IPS-18c (cell line): ENCODE data around the gene PDCL3.

Experiments
- H3K4me3 ChIP-seq: 2 replicates; pipeline ENCODE4 v1.7.0; 2013; ENCODE audit warnings: low read depth, mild to moderate bottlenecking, low read length, moderate library complexity; ENCODE audit not compliant: insufficient read depth
- H3K9me3 ChIP-seq: one replicate; pipeline ENCODE4 v1.6.1; 2013; ENCODE audit warnings: mild to moderate bottlenecking, low read length, moderate library complexity; ENCODE audit not compliant: control insufficient read depth, insufficient read depth

The PDCL3 gene

GRCh38 chr2:100548771-100549170 lies 14.0 kb upstream of the PDCL3 start:
- Histone ChIP-seq H3K9me3 (peaks cover 4% of the 10 kb centered on the region), H3K4me3 (no peak overlapping the region)

- H3K4me3 ChIP-seq = no peak overlapping the region
- peaks cover 4% of the 10 kb centered on the region for H3K9me3 ChIP-seq
These were observed 11.5 kb upstream of the PDCL3 start for GRCh38 chr2:100551303-100551702.

GRCh38 chr2:100554798-100555407 lies 7.9 kb upstream of the PDCL3 start:
- Histone ChIP-seq H3K9me3 (no peaks in the 10 kb centered on the region), H3K4me3 (no peak overlapping the region)

- Histone ChIP-seq H3K9me3 (no peaks in the 10 kb centered on the region), H3K4me3 (no peak overlapping the region)
These were observed 6.0 kb upstream of the PDCL3 start for GRCh38 chr2:100556746-100557145.

- Histone ChIP-seq H3K9me3 (peaks cover 2% of the 10 kb centered on the region), H3K4me3 (no peak overlapping the region)
These were observed 2.5 kb upstream of the PDCL3 start for GRCh38 chr2:100560216-100560830.

- peaks cover 2% of the 10 kb centered on the region for H3K9me3 ChIP-seq
- H3K4me3 ChIP-seq = no peak overlapping the region
These were observed 1.6 kb upstream of the PDCL3 start for GRCh38 chr2:100561191-100561590.

GRCh38 chr2:100563407-100564247 lies 834 bp downstream of the PDCL3 start:
- Histone ChIP-seq H3K4me3 (peak overlapping the region; percentile 91), H3K9me3 (peaks cover 2% of the 10 kb centered on the region)

- H3K9me3 ChIP-seq = no peaks in the 10 kb centered on the region
- no peak overlapping the region for H3K4me3 ChIP-seq
These were observed 6.2 kb downstream of the PDCL3 start for GRCh38 chr2:100568989-100569388.

GRCh38 chr2:100571668-100572067 lies 8.9 kb downstream of the PDCL3 start:
- H3K4me3 ChIP-seq = no peak overlapping the region

GRCh38 chr2:100577777-100578176 lies 15.0 kb downstream of the PDCL3 start:
- Histone ChIP-seq H3K9me3 (no peaks in the 10 kb centered on the region), H3K4me3 (no peak overlapping the region)

More at GRCh38 chr2:100571668-100572067, 8.9 kb downstream of the PDCL3 start:
- no peaks in the 10 kb centered on the region for H3K9me3 ChIP-seq

GRCh38 chr2:100580367-100581276 lies 17.8 kb downstream of the PDCL3 start:
- no peaks in the 10 kb centered on the region for H3K9me3 ChIP-seq
- H3K4me3 ChIP-seq = no peak overlapping the region

- H3K9me3 ChIP-seq = peaks cover 2% of the 10 kb centered on the region
- no peak overlapping the region for H3K4me3 ChIP-seq
These were observed 18.5 kb downstream of the PDCL3 start for GRCh38 chr2:100581277-100581612.

GRCh38 chr2:100584816-100585215 lies 22.0 kb downstream of the PDCL3 start:
- H3K9me3 ChIP-seq = peaks cover 2% of the 10 kb centered on the region
- no peak overlapping the region for H3K4me3 ChIP-seq

- Histone ChIP-seq H3K9me3 (peaks cover 2% of the 10 kb centered on the region), H3K4me3 (no peak overlapping the region)
These were observed 25.4 kb downstream of the PDCL3 start for GRCh38 chr2:100588071-100588786.

- Histone ChIP-seq H3K9me3 (peaks cover 2% of the 10 kb centered on the region), H3K4me3 (no peak overlapping the region)
These were observed 26.7 kb downstream of the PDCL3 start for GRCh38 chr2:100589527-100589926.

- Histone ChIP-seq H3K4me3 (no peak overlapping the region), H3K9me3 (no peaks in the 10 kb centered on the region)
These were observed 29.4 kb downstream of the PDCL3 start for GRCh38 chr2:100592226-100592625.

GRCh38 chr2:100596465-100596864 lies 33.7 kb downstream of the PDCL3 start:
- H3K4me3 ChIP-seq = no peak overlapping the region
- no peaks in the 10 kb centered on the region for H3K9me3 ChIP-seq
